Tibial nerve (tissue), 3 donors: ENCODE data around the gene MYCBPAP.

ENCODE experiments used
- CTCF ChIP-seq, 5 experiments: fragments of 200-600 bp in 3 of 5; fragments of 450-650 bp in 2 of 5; sonication (generic) in 3 of 5; IDR thresholded peaks; one replicate each; pipeline ENCODE4 v1.5.1; 2016 to 2019; ENCODE audit warnings: antibody characterized with exemption in 5 of 5, mild to moderate bottlenecking in 3 of 5, moderate library complexity in 2 of 5
- POLR2A ChIP-seq, 2 donors: fragments of 450-650 bp; IDR thresholded peaks; one replicate each; pipeline ENCODE4 v1.6.1; 2017; ENCODE audit warnings: antibody characterized with exemption in 2 of 2, mild to moderate bottlenecking in 2 of 2, moderate library complexity in 2 of 2

DNA sequence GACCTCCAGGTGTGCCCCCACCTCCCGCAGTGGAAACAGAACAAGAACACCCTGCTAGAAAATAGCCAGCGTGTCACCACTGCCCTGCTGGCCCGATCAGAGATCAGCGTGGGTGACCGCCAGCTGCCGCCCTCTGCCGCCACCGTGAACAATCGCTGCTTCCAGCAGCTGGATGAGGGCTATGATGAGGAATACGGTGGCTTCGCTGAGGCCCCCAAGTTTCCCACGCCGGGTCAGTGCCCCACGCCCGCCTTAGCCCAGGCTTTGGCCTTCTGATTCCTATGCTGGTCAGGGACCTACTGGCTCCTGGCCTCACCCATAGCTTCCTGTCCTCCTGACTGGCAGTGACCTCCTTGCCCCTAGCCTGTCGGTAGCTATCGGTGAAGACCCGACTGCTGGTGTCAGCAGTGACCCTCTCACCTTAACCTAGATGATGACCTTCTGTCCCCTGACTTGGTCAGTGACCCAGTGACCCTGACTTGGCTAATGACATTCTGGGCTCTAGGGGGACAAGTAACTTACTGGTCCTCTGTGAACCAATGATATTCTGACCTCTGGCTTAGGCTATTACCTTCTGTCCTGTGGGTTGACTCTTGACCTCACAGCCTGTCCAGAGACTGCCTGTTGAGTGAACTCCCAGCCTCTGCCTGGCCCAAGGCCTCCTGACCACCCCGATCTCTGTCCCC, 41.2 kb downstream of the MYCBPAP start:
- TF ChIP-seq CTCF (IDR thresholded peaks at IDR 0.05) (no peak), POLR2A (IDR thresholded peaks at IDR 0.05) (no peak)
